D721Med (cell line): Measurements from ENCODE around the gene BTLA.

ENCODE experiments used
- DNase-seq: peaks from one replicate; pipeline ENCODE4 v3.0.0; 2011; ENCODE audit warnings: low spot score; ENCODE audit not compliant: insufficient read length
- FAIRE-seq: peaks from 2 replicates; lab custom pipeline; 2011; peaks lifted over from hg19 to GRCh38; lab: Jason Lieb, UNC
- CTCF ChIP-seq: IDR thresholded peaks from 2 replicates; pipeline ENCODE4 v1.5.1; 2012; ENCODE audit warnings: mild to moderate bottlenecking, control low read depth; ENCODE audit not compliant: insufficient read depth; ENCODE audit errors: missing control alignments

The BTLA gene

GRCh38 chr3:112514527-112515128 lies 15.4 kb upstream of the BTLA start:
- no peak for FAIRE-seq
- no peak for DNase-seq
- no peak for TF ChIP-seq CTCF

- FAIRE-seq: no peak
- DNase-seq: no peak
- TF ChIP-seq CTCF: no peak
Measured at GRCh38 chr3:112512320-112512719, 13.0 kb upstream of the BTLA start.

GRCh38 chr3:112508860-112509259 lies 9.6 kb upstream of the BTLA start:
- no peak for TF ChIP-seq CTCF
- no peak for FAIRE-seq
- no peak for DNase-seq

GRCh38 chr3:112508261-112508660 lies 9.0 kb upstream of the BTLA start:
- no peak for FAIRE-seq
- no peak for TF ChIP-seq CTCF
- no peak for DNase-seq

- DNase-seq (no peak), FAIRE-seq (no peak)
- no peak for TF ChIP-seq CTCF
Measured at GRCh38 chr3:112505907-112506306, 6.6 kb upstream of the BTLA start.

GRCh38 chr3:112504123-112504522 lies 4.9 kb upstream of the BTLA start:
- FAIRE-seq (no peak), DNase-seq (no peak)
- TF ChIP-seq CTCF: no peak

- no peak for TF ChIP-seq CTCF
- FAIRE-seq (no peak), DNase-seq (no peak)
Measured at GRCh38 chr3:112503304-112503972, 4.2 kb upstream of the BTLA start.
